ENCODE measurements around the gene HOXA3. TPM values are rescaled to one million over a fixed set of nuclear protein-coding genes. Genes with fewer than 3 reads are reported as not detected.

Gene HOXA3
- total RNA-seq, 1 donor from 2014 or later, result 26.4 TPM

GRCh38 chr7:27140126-27140857 lies 12.1 kb downstream of the HOXA3 start:
- H3K27me3 ChIP-seq (ENCODE audit: control insufficient read depth, insufficient read depth, low read length), result peaks cover 2% of the 10 kb centered on the region
- no peak for TF ChIP-seq CTCF (IDR thresholded peaks at IDR 0.05; ENCODE audit: insufficient read depth, low read length, poor library complexity, severe bottlenecking)

GRCh38 chr7:27139334-27140125 lies 12.9 kb downstream of the HOXA3 start:
- no peak for DNase-seq (ENCODE audit: low read depth)
- Histone ChIP-seq H3K36me3 (ENCODE audit: control insufficient read depth, insufficient read depth, low read length) (peaks cover 3% of the 10 kb centered on the region), H3K4me3 (ENCODE audit: low read depth, low read length) (peak overlapping the region; percentile 72), H3K27me3 (ENCODE audit: control insufficient read depth, insufficient read depth, low read length) (peaks cover 2% of the 10 kb centered on the region)
- no peak for TF ChIP-seq CTCF (IDR thresholded peaks at IDR 0.05; ENCODE audit: insufficient read depth, low read length, poor library complexity, severe bottlenecking)

More at GRCh38 chr7:27140126-27140857, 12.1 kb downstream of the HOXA3 start:
- DNase-seq (ENCODE audit: low read depth), result no peak
- Histone ChIP-seq H3K36me3 (ENCODE audit: control insufficient read depth, insufficient read depth, low read length) (peaks cover 3% of the 10 kb centered on the region), H3K4me3 (ENCODE audit: low read depth, low read length) (peak overlapping the region; percentile 72)

- H3K27me3 ChIP-seq (ENCODE audit: control insufficient read depth, insufficient read depth, low read length), result peaks cover 2% of the 10 kb centered on the region
- peak overlapping the region; percentile 72 for H3K4me3 ChIP-seq (ENCODE audit: low read depth, low read length)
- no peak for TF ChIP-seq CTCF (IDR thresholded peaks at IDR 0.05; ENCODE audit: insufficient read depth, low read length, poor library complexity, severe bottlenecking)
- DNase-seq (ENCODE audit: low read depth), result no peak
- H3K36me3 ChIP-seq (ENCODE audit: control insufficient read depth, insufficient read depth, low read length), result peaks cover 1% of the 10 kb centered on the region
These were observed 13.4 kb downstream of the HOXA3 start for GRCh38 chr7:27138985-27139333.

- no peak for DNase-seq (ENCODE audit: low read depth)
- H3K36me3 ChIP-seq (ENCODE audit: control insufficient read depth, insufficient read depth, low read length), result peaks cover 1% of the 10 kb centered on the region
- no peak for TF ChIP-seq CTCF (IDR thresholded peaks at IDR 0.05; ENCODE audit: insufficient read depth, low read length, poor library complexity, severe bottlenecking)
- peak overlapping the region; percentile 72 for H3K4me3 ChIP-seq (ENCODE audit: low read depth, low read length)
- H3K27me3 ChIP-seq (ENCODE audit: control insufficient read depth, insufficient read depth, low read length), result peaks cover 2% of the 10 kb centered on the region
These were observed 13.9 kb downstream of the HOXA3 start for GRCh38 chr7:27138472-27138871.

- no peaks in the 10 kb centered on the region for H3K27me3 ChIP-seq (ENCODE audit: control insufficient read depth, insufficient read depth, low read length)
- no peak overlapping the region for H3K4me3 ChIP-seq (ENCODE audit: low read depth, low read length)
- DNase-seq (ENCODE audit: low read depth), result no peak
- TF ChIP-seq CTCF (IDR thresholded peaks at IDR 0.05; ENCODE audit: insufficient read depth, low read length, poor library complexity, severe bottlenecking), result no peak
- no peaks in the 10 kb centered on the region for H3K36me3 ChIP-seq (ENCODE audit: control insufficient read depth, insufficient read depth, low read length)
These were observed 14.6 kb downstream of the HOXA3 start for GRCh38 chr7:27137640-27138315.

Measured in kidney epithelial cell (primary cell).